Erythroblast (primary cell): ENCODE results near the gene SLC10A7.
A peak's percentile ranks its signal among the peaks of the same experiment; 100 is the strongest.

Experiments
- DNase-seq, 2 experiments: peaks; one replicate each; lab custom pipeline; 2025; lab: John Stamatoyannopoulos, UW
- GATA1 ChIP-seq: IDR thresholded peaks from 2 replicates; pipeline ENCODE4 v1.6.1; 2011; ENCODE audit warnings: low read depth, mild to moderate bottlenecking, control low read depth, low read length, moderate library complexity
- POLR2A ChIP-seq: IDR thresholded peaks from 2 replicates; pipeline ENCODE4 v1.6.1; 2011; ENCODE audit warnings: mild to moderate bottlenecking, low read length

SLC10A7 gene

GRCh38 chr4:146445198-146446150 lies 76.3 kb downstream of the SLC10A7 start:
- no peak for TF ChIP-seq GATA1
- TF ChIP-seq POLR2A, result no peak
- no peak for DNase-seq

- TF ChIP-seq GATA1 (no peak), POLR2A (no peak)
These were observed 78.2 kb downstream of the SLC10A7 start for GRCh38 chr4:146443525-146443924.

GRCh38 chr4:146442801-146443200 lies 78.9 kb downstream of the SLC10A7 start:
- no peak for DNase-seq
- no peak for TF ChIP-seq GATA1
- TF ChIP-seq POLR2A, result no peak

More at GRCh38 chr4:146443525-146443924, 78.2 kb downstream of the SLC10A7 start:
- DNase-seq, result no peak

GRCh38 chr4:146439999-146440398 lies 81.7 kb downstream of the SLC10A7 start:
- no peak for DNase-seq
- no peak for TF ChIP-seq GATA1
- TF ChIP-seq POLR2A, result no peak

- TF ChIP-seq GATA1 (no peak), POLR2A (no peak)
- no peak for DNase-seq
These were observed 82.3 kb downstream of the SLC10A7 start for GRCh38 chr4:146439437-146439836.

- no peak for TF ChIP-seq POLR2A
- no peak for DNase-seq
These were observed 84.0 kb downstream of the SLC10A7 start for GRCh38 chr4:146437778-146438177.

GRCh38 chr4:146436423-146437162 lies 85.1 kb downstream of the SLC10A7 start:
- no peak for TF ChIP-seq POLR2A
- no peak for TF ChIP-seq GATA1
- DNase-seq, result no peak

- no peak for DNase-seq
- TF ChIP-seq GATA1 (no peak), POLR2A (no peak)
These were observed 85.8 kb downstream of the SLC10A7 start for GRCh38 chr4:146435962-146436361.

- no peak for DNase-seq
- no peak for TF ChIP-seq POLR2A
- TF ChIP-seq GATA1, result no peak
These were observed 89.7 kb downstream of the SLC10A7 start for GRCh38 chr4:146432065-146432464.

- peak in 1 of 2 experiments; percentile 26 for DNase-seq
- TF ChIP-seq POLR2A, result no peak
- no peak for TF ChIP-seq GATA1
These were observed 93.4 kb downstream of the SLC10A7 start for GRCh38 chr4:146428298-146428697.

DNA sequence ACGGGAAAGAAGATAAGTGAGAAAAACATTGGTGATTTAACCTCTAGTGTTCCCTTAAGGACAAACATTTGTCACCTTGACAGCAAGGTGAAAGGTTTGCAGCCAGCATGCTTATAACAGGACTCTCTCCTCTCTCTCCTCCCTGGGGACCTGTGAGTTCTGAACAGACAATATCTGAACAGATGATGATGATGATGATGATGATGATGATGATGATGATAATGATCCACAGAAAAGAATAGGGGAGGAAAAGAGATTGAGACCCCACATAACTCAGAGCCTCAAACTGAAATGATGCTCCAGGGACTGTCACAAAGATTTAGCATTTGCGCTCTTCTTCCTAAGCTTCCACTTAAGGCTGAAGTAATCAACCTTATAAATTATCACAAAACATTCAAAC lies 103.9 kb downstream of the SLC10A7 start:
- no peak for TF ChIP-seq POLR2A
- TF ChIP-seq GATA1, result no peak
- DNase-seq, result no peak

DNA sequence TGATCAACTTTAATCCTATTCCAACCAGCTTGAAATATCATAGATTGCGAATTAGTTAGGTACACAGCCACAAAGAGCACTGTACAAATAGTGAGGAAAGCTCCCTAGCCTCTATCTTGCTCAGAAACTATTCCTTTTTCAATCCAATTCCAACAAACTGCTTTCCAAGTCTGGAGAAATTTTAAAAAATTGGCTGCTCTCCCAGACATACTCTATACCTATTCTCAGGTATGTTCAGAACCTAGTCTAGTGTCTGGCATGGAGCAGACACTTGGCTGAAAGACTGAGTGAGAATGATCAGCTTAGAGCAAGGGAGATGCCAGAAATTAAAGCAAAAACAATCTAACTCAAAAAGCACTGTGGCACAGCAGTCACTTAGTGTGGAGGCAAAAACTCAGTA lies 105.9 kb downstream of the SLC10A7 start:
- TF ChIP-seq GATA1 (no peak), POLR2A (no peak)
- no peak for DNase-seq

GRCh38 chr4:146407669-146408084 lies 114.1 kb downstream of the SLC10A7 start:
- DNase-seq, result peak; percentile 53 to 85
- TF ChIP-seq GATA1 (no peak), POLR2A (no peak)

DNA sequence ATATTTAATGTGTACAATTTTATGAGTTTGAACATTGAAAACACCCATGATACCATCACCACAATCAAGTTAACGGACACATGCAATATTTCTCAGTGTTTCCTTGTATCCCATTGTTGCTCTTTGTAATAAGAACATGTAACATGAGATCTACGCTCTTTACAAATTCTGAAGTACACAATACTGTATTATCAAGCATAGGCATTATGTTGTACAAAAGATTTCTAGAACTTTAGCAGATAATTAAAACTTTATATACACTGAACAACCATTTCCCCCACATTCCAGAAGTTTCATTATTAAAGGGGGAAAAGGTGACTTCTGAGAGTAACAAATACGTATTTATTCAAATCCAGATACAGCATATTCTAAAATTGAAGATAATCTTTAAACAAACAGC lies 114.5 kb downstream of the SLC10A7 start:
- DNase-seq, result no peak
- TF ChIP-seq POLR2A (no peak), GATA1 (no peak)

DNA sequence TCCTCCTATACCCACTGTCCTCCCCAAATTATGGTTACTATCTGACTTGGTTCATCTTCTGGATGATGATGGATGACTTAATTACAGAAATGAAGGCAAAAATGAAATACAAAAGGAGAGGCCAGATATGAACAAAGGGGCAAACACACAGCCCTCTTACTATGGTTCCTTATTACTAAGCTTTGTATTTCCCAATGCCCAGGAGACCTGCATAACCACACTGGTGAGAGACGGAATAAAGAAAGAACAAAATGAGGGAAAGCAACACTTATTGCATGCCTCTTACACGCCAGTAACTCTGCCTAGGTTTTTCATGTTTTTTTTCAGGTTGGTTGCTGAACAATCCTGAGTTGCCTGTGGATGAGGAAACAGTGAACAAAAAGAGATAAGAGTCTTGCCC lies 120.5 kb downstream of the SLC10A7 start:
- TF ChIP-seq GATA1, result no peak
- no peak for DNase-seq
